ENCODE results near the gene FAM237A.
A peak's percentile ranks its signal among the peaks of the same experiment; 100 is the strongest.

DNA sequence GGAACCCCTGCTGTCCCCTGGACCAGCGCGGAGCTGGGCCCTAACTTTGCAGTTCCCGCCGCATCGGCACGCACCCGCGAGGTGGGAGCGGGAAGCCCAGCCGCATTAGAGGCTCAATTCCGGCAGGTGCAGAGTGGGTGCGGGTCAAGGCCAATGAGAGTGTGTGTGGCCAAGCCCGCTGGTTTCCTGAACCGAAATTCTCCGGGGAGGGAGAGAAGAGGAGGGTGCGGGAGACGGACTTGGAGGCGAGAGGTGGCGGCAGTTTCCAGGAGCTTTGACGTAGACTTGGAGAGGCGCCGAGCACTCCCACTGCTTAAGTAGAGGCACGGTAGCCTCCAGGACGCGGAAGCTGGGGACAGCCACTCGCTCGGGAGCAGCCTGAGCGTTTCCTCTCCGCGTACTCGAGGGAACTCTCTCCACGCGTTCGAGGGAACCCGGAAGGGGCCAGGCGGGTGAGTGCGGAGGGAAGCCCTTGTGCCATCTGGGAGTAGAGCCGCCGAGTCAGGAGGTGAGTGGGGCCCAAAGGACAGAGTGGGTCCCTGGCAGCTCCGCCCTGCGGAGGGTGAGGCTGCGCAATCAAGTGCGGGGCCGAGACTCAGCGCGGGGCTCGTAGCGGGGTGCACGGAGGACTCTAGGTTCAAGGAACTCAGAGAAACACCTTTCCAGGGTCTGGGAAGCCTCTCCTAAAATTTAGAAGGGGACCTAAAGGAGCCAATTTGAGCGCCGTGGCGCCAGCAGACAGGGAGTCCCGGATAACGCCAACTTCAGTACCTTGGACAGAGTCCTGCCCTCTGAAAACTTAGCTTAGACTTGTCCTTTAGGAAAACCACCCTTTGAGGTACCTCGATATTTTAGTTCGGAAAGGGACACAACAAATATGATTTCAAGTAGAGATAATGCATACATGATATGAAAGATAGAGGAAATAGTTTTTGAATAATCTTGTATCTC lies at the start of gene FAM237A:
- TF ChIP-seq CTCF (IDR thresholded peaks at IDR 0.05 in 2 of 3, conservative IDR thresholded peaks at IDR 0.05 in 1 of 3; ENCODE audit: borderline replicate concordance in 1 of 3, insufficient read depth in 1 of 3, low read depth in 2 of 3, low read length in 2 of 3) (no peak), ZFX (IDR thresholded peaks at IDR 0.05) (no peak), POLR2A (IDR thresholded peaks at IDR 0.05; ENCODE audit: borderline replicate concordance, extremely low read depth, insufficient read depth, insufficient read length) (no peak), JUND (IDR thresholded peaks at IDR 0.05) (no peak), EZH2 (IDR thresholded peaks at IDR 0.05) (no peak), ATF3 (IDR thresholded peaks at IDR 0.05) (no peak)
- TF ChIP-seq, protein P1, sequence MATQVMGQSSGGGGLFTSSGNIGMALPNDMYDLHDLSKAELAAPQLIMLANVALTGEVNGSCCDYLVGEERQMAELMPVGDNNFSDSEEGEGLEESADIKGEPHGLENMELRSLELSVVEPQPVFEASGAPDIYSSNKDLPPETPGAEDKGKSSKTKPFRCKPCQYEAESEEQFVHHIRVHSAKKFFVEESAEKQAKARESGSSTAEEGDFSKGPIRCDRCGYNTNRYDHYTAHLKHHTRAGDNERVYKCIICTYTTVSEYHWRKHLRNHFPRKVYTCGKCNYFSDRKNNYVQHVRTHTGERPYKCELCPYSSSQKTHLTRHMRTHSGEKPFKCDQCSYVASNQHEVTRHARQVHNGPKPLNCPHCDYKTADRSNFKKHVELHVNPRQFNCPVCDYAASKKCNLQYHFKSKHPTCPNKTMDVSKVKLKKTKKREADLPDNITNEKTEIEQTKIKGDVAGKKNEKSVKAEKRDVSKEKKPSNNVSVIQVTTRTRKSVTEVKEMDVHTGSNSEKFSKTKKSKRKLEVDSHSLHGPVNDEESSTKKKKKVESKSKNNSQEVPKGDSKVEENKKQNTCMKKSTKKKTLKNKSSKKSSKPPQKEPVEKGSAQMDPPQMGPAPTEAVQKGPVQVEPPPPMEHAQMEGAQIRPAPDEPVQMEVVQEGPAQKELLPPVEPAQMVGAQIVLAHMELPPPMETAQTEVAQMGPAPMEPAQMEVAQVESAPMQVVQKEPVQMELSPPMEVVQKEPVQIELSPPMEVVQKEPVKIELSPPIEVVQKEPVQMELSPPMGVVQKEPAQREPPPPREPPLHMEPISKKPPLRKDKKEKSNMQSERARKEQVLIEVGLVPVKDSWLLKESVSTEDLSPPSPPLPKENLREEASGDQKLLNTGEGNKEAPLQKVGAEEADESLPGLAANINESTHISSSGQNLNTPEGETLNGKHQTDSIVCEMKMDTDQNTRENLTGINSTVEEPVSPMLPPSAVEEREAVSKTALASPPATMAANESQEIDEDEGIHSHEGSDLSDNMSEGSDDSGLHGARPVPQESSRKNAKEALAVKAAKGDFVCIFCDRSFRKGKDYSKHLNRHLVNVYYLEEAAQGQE (IDR thresholded peaks at IDR 0.05; ENCODE audit: low read depth): peak; percentile 84

Measured in HCT116 (cell line).